C4-2B (cell line): ENCODE data around the gene RMC1.

Experiments
- ZFX ChIP-seq: fragments of 450-650 bp; IDR thresholded peaks from 2 replicates; pipeline ENCODE4 v1.6.1; 2017
- TF ChIP-seq, protein P1 (sequence below): fragments of 450-650 bp; conservative IDR thresholded peaks from 2 replicates; pipeline ENCODE4 v1.5.1; 2017; ENCODE audit warnings: mild to moderate bottlenecking

DNA sequence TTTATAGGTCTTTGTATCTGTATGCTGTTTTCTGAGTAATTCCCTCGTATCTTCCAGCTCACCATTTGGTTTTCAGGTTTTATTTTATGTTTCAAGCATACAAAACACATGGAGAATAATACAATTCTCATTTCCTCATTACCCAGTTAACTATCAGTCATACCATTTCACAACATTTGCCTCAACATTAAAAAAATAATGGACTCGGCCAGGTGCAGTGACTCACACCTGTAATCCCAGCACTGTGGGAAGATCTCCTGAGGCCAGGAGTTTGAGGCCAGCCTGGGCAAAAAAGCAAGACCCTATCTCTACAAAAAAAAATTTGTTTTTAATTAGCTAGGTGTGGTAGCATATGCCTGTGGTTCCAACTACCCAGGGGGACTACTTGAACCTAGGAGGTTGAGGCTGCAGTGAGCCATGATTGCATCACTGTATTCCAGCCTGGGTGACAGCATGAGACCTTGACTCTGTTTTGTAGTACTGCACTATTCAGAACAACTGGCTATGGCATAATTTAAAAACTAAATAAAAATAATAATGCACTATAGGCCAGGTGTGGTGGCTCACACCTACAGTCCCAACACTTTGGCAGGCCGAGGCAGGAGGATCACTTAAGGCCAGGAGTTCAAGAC, 62.7 kb downstream of the RMC1 start:
- TF ChIP-seq ZFX = no peak
- TF ChIP-seq, protein P1, sequence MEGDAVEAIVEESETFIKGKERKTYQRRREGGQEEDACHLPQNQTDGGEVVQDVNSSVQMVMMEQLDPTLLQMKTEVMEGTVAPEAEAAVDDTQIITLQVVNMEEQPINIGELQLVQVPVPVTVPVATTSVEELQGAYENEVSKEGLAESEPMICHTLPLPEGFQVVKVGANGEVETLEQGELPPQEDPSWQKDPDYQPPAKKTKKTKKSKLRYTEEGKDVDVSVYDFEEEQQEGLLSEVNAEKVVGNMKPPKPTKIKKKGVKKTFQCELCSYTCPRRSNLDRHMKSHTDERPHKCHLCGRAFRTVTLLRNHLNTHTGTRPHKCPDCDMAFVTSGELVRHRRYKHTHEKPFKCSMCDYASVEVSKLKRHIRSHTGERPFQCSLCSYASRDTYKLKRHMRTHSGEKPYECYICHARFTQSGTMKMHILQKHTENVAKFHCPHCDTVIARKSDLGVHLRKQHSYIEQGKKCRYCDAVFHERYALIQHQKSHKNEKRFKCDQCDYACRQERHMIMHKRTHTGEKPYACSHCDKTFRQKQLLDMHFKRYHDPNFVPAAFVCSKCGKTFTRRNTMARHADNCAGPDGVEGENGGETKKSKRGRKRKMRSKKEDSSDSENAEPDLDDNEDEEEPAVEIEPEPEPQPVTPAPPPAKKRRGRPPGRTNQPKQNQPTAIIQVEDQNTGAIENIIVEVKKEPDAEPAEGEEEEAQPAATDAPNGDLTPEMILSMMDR = no peak
